Stimulated activated CD4-positive, alpha-beta T cell treated with anti-CD3 and anti-CD28 coated beads, Interleukin-12 subunit alpha, Interleukin-12 subunit beta, amount 100 ng/mL, for 48 hours (primary cell): Measurements from ENCODE around the gene SUN1.
A peak's percentile ranks its signal among the peaks of the same experiment; 100 is the strongest.

Experiments used
- DNase-seq, 3 donors: peaks; one replicate each; pipeline ENCODE4 v3.0.0-alpha.2; 2020; ENCODE audit warnings: low read depth in 2 of 3, low spot score in 1 of 3

SUN1 gene

DNA sequence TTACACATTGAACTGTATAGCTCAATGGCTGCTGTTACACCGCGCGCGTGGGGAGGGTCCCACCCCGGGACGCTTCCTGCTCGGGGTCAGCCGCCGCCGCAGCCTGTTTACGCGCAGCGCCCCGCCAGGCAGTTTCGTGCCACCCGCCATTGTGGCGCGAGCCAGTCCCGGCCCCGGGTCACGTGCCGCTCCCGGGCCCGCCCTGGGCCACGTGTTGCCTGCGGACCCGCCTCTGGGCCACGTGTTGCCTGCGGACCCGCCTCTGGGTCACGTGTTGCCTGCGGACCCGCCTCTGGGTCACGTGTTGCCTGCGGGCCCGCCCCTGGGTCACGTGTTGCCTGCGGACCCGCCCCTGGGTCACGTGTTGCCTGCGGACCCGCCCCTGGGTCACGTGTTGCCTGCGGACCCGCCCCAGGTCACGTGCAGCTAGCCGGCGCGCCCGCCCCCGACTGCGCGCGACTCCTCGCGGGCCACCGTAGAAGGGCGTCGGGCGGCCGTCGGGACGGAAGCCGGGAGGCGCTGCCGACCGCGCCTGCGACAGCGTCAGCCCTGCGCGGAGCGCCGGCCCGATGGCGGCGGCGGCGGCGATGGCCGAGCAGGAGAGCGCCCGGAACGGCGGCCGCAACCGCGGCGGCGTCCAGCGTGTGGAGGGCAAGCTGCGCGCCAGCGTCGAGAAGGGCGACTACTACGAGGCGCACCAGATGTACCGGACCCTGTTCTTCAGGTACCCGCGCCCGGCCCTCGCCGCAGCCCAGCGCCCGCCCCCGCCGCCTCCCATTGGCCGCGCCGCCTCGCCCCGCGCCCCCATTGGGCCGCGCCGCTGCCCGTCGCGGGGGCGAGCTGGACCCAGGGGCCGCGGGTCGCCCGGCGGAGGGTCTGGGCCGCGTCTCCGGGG is 44.0 kb downstream of the SUN1 start, which contains the start of gene GET4:
Gene GET4, plus strand, starts transcription at position 478 of the 895 bp plus-strand sequence. Its CDS starts 92 bp downstream, at position 570.
- DNase-seq = peak; percentile 89 to 98 (median 94)

DNA sequence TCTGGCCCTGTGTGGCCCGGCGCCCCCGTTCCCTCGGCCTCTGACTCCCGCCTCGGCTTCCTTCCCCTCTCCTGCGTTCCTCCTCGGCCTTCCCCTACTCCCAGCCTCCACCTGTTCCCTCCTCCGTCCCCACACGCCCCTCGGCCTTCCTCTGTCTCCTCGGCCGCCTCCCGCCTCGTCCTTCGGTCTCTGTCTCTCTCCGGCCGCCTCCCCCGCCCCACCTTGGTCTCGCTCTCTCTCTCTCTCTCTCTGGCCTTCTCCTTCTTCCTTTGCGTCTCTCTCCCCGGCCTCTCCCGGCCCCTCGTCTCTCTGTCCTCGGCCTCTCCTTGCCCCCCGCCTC is 44.7 kb downstream of the SUN1 start:
- no peak for DNase-seq

DNA sequence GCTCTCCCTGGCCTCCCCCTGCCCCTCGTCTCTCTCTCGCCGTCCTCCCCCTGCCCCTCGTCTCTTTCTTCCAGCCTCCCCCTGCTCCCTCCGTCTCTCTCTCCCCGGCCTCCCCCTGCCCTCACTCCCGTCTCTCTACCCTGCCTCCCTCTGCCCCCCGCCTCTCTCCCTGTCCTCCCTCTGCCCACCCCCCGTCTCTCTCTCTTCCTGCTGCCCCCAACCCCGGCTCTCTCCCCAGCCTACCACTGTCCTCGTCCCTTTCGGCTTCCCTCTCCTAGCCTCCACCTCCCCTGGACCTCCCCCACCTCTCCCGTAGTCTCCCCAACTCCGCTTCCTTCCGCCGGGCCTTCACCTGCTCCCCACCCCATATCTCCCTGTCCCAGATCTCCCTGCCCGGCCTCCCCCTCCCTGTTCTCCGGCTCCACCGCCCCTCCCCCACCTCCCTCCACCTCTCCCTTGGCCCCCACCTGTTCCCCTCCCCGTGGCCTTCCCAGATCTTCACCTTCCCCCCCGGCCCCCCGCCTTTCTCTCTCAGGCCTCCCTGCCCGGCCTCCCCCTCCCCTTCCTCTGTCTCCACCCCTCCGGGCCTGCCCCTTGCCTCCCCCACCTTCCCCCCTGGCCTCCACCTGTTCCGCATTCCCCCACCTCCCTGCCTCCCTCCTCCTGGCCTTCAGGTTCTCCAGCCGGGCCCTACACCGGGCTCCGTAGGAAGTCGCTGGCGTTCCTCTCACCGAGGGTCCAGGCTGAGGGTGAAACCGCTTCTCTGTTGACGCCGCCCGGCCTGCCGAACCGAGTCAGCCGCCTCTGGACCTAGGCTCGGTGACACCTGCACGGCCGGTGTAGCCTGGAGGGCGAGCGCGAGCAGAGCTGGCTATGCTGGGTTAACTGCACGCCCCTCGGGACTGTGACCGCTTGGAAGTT is 45.3 kb downstream of the SUN1 start:
- DNase-seq = no peak

DNA sequence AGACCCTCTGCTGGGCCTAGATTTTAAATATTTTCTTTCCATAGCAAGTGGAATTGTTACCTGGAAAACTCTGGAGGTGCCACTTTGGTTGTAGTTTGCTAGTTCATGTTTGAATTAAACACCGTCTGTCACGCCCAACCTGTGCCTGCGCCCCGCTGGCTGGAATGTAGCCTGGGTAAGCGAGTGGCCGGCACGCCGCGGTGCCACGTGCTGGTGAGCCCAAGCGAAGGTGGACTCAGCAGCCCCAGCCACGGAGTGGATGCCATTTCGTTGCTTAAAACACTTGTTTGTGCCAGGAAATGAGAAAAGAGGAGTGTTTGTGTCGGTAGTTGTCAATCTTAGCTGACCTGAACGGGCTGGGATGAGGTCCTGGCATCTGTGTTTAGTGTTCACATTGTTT is 46.8 kb downstream of the SUN1 start:
- DNase-seq = no peak

DNA sequence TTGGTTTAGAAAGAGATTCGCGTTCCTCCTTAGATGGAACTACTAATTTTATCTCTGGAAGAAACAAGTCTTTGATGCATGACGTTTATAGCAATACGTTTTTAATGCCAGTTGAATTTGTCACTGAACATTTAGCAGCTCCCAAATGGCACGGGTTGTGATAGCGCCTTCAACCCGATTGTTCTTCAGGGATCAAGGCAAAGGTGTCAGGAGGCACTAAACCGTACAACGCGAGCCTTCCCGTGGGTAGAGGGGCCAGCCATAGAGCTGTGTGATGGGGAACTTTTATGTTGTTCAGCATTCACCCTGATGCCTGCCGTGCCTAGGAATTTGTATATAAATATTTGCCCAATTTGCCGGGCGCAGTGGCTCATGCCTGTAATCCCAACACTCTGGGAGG is 47.4 kb downstream of the SUN1 start:
- DNase-seq = no peak

DNA sequence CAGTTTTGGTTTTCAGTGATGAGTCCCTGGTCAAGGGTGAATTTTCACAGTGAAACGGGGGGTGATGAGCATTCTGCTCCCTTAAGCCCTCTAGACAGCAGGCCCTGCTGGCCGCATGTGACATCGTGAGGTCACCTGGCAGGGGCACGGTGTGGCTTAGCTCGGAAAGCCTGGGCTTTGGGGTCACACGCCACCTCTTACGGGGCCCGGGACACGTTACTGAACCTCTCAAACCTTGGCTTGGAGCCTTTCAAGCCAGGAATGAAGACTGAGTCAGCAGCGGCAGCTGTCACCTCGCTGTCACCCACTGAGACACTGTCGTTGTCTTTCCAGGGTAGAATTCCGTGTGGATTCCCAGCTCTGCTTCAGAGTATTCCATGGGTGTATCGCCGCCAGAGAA is 48.2 kb downstream of the SUN1 start:
- no peak for DNase-seq

DNA sequence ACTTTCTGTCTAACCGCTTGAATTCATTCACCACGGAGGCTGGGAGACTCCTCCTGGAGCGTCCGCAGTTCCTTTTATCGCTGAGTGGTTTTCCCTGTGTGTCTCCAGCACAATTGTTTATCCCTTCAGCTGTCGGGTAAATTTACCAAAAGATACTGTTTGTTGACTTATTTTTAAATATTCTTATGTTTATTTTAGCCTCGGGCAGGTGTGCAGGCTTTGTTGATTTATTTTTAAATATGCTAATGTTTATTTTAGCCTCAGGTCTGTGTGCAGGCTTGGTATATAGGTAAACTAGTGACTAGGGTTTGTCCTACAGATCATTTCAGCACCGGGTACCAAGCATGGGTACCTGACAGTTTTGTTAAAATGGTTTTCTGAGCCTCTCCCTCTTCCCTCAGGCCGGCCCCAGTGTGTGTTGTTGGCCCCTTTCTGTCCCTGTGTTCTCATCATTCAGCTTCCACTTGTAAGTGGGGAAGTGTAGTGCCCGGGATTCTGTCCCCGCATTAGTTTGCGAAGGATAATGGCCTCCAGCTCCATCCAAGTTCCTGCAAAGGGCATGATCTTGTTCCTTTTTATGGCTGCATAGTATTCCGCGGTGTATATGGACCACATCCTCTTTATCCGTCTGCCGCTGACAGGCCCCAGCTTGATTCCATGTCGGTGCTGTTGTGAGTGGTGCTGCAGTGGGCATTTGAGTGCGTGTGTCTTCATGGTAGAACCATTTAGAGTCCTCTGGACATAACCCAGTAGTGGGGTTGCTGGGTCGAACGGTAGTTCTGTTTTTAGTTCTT is 49.4 kb downstream of the SUN1 start:
- no peak for DNase-seq

DNA sequence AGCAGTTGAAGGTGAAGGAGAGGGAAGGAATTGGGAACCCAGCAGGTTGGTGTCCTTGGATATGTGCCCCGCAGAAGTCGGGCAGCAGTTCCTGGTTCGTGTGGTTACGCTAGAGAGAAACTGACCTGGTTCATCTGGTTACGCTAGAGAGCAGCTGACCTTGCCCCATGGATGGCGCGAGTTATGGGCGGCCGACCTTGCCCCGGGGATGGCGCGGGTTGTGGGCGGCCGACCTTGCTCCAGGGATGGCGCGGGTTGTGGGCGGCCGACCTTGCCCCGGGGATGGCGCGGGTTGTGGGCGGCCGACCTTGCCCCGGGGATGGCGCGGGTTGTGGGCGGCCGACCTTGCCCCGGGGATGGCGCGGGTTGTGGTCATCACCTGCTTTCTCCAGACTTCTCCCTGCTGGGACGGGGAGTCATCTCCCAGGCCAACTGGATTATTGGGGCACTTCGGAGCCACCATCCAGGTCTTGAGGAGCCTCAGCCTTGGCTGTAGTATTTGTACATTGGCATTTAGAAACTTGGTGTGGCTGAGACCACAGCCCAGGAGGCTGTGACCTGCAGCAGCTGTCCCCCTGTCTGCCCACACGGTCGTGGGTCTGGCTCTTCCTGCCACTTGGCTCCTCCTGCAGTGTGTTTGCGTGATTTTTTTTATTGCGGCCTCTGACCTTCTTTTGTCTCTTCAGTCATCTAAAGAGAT is 50.2 kb downstream of the SUN1 start:
- DNase-seq = no peak

DNA sequence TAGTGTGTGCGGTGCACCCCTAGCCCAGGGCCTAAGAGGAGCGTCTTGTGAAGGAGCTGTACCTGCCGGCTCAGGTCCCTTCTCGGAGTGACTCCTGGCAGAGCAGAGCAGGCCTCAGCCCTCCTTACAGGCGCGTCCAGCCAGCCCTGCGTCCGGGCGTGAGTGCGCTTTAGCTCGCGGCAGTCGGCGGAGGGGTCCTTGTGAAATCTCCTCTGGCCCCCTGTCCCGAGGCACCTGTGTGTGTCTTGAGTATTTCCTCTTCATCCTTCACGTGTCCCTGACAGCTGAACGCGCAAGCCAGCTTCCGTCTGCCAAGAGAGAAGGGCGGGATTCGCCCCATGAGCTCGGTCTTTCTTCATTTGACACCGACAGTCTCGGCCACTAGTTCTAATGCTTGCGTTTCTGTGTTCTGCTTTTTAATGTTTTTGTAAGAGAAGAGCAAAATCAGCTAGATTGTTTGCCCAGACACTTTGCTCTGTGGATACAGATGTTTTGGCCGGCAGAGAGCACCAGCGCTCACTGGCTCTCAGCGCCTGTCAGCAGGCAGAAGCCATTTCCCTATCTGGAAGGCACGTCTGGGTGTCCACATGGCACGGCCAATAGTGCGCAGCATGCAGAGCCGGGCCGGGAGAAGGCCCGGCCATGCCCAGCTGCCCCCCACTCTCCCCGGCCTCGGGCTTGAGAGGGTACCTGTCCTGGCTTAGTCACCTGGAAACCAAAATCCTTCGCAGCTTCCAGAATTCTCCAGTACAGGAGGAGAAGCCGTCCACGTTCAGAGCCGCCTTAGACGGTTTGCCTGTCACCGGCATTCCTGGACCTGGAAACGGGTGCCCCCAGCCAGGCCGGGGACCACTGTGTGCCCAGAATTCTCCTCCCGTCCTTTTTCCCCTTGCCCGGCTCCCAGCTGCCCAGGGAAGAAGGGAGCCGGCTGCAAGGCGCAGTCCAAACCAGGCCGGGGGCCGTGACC is 51.1 kb downstream of the SUN1 start:
- DNase-seq = no peak

DNA sequence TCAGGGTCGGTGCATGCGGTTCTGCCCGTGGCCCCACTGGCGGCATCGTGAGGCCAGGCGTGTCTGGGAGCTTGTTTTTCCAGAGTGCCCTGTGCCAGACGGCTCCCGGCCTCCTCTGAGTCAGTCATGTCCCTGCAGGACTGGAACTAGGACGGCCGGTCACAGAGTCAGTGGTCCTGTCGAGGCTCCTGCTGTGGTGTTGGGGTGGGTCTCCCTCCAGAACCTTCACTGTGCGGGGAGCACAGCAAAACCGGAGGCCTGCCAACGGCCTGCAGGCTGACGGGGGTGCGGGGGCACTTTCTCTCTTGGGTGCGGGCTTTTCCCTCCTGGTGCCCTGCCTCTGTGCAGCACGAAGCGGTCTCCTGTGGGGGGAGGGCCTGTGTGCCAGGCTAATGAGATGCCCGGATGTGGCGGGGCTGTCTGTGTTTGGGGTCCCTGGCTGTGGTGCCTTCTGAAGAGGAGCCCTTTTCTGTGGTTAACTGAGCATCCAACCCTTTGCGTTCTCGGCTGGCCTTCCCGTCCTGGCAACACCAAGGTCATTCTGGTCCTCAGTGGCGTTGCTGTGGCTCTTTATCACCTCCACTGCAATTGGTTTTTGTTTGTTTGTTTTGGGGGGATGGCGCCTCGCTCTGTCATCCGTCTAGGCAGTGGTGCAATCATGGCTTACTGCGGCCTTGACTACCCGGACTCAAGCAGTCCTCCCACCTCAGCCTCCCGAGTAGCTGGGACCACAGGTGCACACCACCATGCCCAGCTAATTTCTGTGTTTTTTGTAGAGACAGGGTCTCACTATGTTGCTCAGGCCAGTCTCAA is 52.1 kb downstream of the SUN1 start:
- DNase-seq = no peak

DNA sequence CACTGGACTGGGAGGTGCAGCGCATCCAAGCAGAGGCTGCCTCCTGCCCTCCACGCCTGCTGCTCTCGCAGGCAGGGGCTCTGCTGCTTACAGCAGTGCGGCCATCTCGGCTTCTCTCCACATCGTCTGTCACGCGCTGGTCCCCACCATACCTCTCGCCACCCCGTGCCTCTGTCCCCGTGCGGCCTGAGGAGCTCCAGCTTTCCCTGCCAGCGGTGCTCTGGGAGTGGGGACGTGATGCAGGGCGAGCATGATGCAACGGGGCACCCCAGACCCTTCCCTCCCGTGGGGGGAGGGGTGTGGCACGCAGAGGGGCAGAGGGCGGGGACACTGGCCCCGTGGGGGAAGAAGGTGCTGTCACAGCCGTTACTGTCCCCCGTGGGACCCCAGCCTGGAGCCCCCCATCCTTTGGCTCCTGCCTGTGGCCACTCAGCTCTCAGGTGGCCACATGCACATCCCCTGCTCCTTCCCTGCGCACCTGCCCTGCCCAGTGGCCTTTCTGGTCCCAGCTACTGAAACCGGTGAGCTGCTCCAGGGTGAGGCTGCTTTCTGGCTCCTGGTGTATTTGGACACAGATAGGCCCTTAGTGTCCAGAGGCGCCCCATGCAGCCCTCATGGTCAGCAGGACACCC is 53.1 kb downstream of the SUN1 start:
- no peak for DNase-seq

DNA sequence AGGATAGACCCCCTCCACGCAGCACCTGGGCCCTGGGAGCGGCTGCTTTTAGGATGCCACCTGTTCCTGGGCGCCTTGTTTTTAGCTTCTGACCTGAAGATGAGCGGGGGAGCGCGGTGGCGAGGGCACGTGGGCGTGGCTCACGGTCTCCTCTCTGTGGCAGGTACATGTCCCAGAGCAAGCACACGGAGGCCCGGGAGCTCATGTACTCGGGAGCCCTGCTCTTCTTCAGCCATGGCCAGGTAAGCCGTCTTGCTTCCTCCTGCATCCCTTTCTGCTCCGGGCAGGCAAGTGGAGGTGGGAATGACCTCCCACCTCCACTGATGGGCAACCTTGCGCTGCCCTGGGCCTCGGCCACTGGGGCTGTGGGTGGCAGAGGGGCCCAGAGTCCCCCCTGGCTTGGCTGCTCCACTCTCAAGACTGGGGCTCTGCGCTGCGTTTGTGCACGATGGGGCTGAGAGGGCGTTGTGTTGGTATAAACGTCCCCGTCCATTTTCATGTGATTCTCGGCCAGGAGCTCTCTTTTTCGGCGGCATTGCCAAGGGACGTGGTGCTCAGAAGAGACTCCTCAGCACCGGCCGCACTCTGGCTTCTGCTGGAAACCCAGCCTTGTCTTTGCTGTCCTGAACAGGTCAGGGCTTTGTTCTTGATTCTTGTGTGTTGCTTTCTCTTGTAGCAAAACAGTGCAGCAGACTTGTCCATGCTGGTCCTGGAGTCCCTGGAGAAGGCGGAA is 53.8 kb downstream of the SUN1 start:
- DNase-seq = no peak

DNA sequence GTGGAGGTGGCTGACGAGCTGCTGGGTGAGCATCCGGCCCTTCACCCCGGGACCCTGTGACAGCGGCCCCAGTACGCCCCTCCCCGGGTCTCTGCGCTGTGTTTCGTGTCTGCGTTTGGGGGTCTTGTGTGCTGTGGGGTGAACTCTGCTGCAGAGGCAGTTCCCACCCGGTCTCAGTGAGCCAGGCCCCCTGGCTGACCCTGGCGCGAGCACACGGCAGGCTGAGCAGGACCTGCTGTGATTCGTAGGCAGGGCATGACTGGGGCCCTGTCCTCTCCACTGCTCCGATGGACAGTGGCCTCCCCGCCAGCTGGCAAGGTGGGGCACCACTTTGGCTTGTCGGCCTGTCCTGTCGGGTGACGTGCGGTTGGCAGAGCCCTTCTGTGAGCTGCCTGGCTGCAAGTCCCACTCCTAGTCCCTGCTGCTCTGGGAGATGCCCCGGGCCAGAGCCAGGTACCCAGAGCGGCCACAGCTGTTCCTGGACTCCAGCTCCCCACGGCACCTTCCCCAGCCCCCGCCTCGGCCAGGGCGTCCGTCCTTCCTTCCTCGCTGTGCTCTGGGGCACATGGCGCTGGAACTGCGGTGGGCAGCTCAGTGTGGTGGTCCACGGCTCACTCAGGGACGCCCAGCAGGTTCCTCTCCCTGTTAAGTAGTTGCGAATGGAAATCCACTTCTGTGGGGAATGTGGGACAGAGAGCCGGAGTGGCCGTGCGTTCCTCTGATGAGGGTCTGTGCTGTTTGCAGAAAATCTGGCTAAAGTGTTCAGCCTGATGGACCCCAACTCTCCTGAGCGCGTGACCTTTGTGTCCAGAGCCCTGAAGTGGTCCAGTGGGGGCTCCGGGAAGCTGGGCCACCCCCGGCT is 54.6 kb downstream of the SUN1 start:
- DNase-seq = no peak

DNA sequence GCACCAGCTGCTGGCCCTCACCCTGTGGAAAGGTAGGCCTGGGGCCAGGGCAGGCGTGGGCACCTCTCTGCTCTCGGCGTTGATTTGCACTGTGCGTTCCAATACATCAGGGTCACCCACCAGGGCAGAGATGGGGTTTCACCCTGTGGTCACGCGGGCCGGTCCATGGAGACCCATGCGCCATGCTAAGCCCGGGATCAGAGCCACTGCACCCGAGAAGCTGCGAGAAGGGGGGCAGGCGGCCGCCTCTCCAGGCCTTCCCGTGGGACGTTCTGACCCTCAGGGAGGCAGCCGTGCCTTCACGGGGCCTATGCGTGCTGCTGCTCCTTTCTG is 55.2 kb downstream of the SUN1 start:
- no peak for DNase-seq

DNA sequence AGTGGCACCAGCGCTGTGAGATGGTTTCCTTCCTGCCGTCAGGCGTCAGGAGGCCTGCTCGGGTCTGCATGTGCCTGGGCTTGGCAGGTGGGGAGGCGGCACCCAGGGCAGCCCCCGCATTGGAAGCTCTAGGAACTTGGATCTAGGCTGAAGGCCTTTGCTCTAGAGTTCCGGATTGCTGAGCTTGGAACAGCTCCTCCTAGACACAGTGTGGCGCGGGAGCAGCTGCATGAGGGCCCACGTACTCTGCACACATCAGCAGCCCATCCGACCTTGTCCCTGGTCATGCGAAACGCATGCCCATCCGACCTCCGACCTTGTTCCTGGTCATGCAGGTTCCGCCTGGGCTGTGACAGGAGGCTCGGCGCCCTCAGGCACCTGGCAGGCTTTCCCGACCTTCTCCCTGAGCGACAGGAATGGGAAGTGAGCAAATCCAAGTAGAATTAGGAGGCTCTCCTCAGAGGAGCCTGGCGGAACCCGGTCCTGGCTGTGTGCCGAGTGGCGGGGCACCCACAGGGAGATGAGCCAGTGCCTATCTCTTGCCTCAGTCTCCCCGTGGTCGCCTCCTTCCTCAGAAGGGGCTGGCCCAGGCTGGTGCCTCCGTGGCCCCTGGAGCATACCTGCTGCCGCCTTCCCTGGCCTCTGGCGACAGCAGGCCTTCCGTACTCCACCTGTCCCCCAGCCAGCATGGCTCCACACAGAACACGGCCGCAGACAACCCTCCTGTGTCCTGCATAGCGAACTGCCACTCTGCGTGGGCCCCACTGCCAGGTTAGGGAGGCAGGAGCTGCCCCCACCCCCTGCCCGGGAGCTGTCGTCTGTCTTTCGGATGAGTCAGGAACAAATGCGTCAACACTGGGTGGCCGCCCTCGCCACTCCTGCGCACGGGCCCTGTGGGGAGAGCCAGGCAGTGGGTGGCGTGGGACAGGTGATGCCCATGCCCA is 56.1 kb downstream of the SUN1 start:
- DNase-seq = no peak

DNA sequence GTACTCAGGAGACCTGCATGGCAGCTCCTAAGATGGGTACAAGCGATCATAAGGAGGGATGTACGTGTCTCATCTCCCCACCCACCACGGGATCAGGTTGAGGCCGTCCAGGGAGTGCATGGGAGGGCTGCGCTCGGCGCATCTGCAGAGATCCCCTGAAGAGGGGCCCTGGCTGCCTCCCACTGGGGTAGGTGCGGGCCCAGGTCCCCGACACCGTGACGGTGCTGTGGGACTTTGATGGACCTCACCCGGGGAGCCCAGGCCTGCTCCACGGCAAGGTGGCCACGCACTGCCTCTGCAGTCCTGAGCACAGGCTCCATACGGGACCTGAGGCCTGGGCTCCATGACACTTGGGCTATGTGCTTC is 56.7 kb downstream of the SUN1 start:
- no peak for DNase-seq
